ENCODE measurements around the gene SNX20. TPM values are rescaled to one million over a fixed set of nuclear protein-coding genes. Genes with fewer than 3 reads are reported as not detected.

The SNX20 gene
- total and polyA plus RNA-seq, 10 of the 15 experiments (the other 5 are each of a cell fraction or from before 2014, with no cell fraction given) = 4.6 to 30.8 (median 21.9) TPM

- 1% methylated on average over 14 of the region's 14 CpGs for WGBS (ENCODE audit: insufficient coverage, insufficient replicate concordance, low lambda C conversion rate, missing lambda C conversion rate)
- POLR2A ChIA-PET = interaction anchor here (1.0 to 8.0 kb wide), 5 partner anchors 13 to 61 kb away, joined by 3 to 116 read pairs (median 18); partner anchors contain the start of gene CYLD
- ATAC-seq (peak; percentile 71), FAIRE-seq (no peak), DNase-seq (ENCODE audit: low read depth, low spot score) (peak; percentile 87)
- intact Hi-C loops (cut with micrococcal nuclease; ENCODE audit: unreplicated experiment) = loop anchor here (1.0 to 5.0 kb wide), 3 partner anchors 12 to 412 kb away; no protein-coding TSS in a partner anchor
- Histone ChIP-seq H4K20me1 (ENCODE audit: control insufficient read depth, insufficient read depth) (no peaks in the 10 kb centered on the region), H3K9me3 (replicated peaks; ENCODE audit: control insufficient read depth, insufficient read depth, low read length) (no peaks in the 10 kb centered on the region), H3K27me3 (replicated peaks in 1 of 2; ENCODE audit: control insufficient read depth in 2 of 2, insufficient read depth in 2 of 2, low read length in 1 of 2) (no peaks in the 10 kb centered on the region), H3K9ac (ENCODE audit: control insufficient read depth, insufficient read depth, low read length) (peak overlapping the region; percentile 38), H3K27ac (ENCODE audit: control insufficient read depth, insufficient read depth) (peak overlapping the region; percentile 86), H3K36me3 (ENCODE audit: control insufficient read depth in 2 of 2, insufficient read depth in 2 of 2, low read length in 1 of 2) (no peaks in the 10 kb centered on the region), H3K4me3 (0 out of 2 replicates have a peak overlapping the region, but pooled peaks have one; percentile 6), H2AFZ (ENCODE audit: control insufficient read depth, low read depth, low read length) (peak overlapping the region; percentile 31), H3K4me2 (ENCODE audit: control insufficient read depth, insufficient read depth) (peak overlapping the region; percentile 69), H3K4me1 (ENCODE audit: control insufficient read depth, insufficient read depth, low read length) (peaks cover 46% of the 10 kb centered on the region), H3K79me2 (ENCODE audit: control insufficient read depth, insufficient read depth, low read length) (peaks cover 30% of the 10 kb centered on the region)
- BruUV-seq (replicated peaks) = no TSS peak
- RAD21 ChIA-PET (ENCODE audit: unreplicated experiment) = interaction anchor here (1.1 to 29.0 kb wide), 5 partner anchors 15 to 63 kb away, joined by 3 to 578 read pairs (median 16); partner anchors contain the start of gene CYLD
- SMC1A ChIA-PET (ENCODE audit: uncharacterized antibody, unreplicated experiment) = interaction anchor here (0.6 to 24.8 kb wide), 6 partner anchors 12 to 66 kb away, joined by 3 to 600 read pairs (median 59); partner anchors contain the start of genes CYLD and NOD2
- in situ Hi-C loops (cut with MboI) = no loop called here
- CTCF ChIA-PET = interaction anchor here (0.8 to 13.2 kb wide), 7 partner anchors 12 to 413 kb away, joined by 3 to 257 read pairs (median 9); partner anchors contain the start of gene CYLD
- TF ChIP-seq POLR2AphosphoS5 (IDR thresholded peaks at IDR 0.05; ENCODE audit: low read length) (no peak; the same call in none of the 2 replicates), PAX8 (IDR thresholded peaks at IDR 0.05) (no peak), BACH1 (IDR thresholded peaks at IDR 0.05; ENCODE audit: borderline replicate concordance) (peak; percentile 43; the same call in 1 of the 2 replicates), TCF12 (IDR thresholded peaks at IDR 0.05; ENCODE audit: low read depth, low read length) (peak; percentile 92), HDAC2 (IDR thresholded peaks at IDR 0.05) (no peak), SREBF1 (IDR thresholded peaks at IDR 0.05; ENCODE audit: low read length) (no peak), FOS (IDR thresholded peaks at IDR 0.05; ENCODE audit: borderline replicate concordance, extremely low read depth, insufficient read length) (no peak), BHLHE40 (IDR thresholded peaks at IDR 0.05; ENCODE audit: borderline replicate concordance in 1 of 2, low read depth in 2 of 2, low read length in 1 of 2) (peak; percentile 55 to 71), PBX3 (IDR thresholded peaks at IDR 0.05; ENCODE audit: insufficient replicate concordance, low read depth, low read length) (no peak), ATF3 (IDR thresholded peaks at IDR 0.05; ENCODE audit: borderline replicate concordance, extremely low read depth, low read depth, low read length) (no peak), PRDM15 (CRISPR knock-in tag; IDR thresholded peaks at IDR 0.05) (no peak), GATAD2B (conservative IDR thresholded peaks at IDR 0.05; ENCODE audit: low read depth) (peak; percentile 98), CHD2 (IDR thresholded peaks at IDR 0.05; ENCODE audit: borderline replicate concordance, low read depth, low read length) (peak; percentile 69; the same call in 1 of the 2 replicates), SPI1 (IDR thresholded peaks at IDR 0.05; ENCODE audit: borderline replicate concordance, insufficient read depth, low read depth, low read length) (peak; percentile 99), ZNF24 (IDR thresholded peaks at IDR 0.05) (0 out of 2 replicates have a peak, but pooled peaks have one; percentile 8), CBX5 (IDR thresholded peaks at IDR 0.05; ENCODE audit: low read depth) (no peak), BMI1 (IDR thresholded peaks at IDR 0.05; ENCODE audit: borderline replicate concordance) (no peak; the same call in 1 of the 2 replicates), RFX5 (IDR thresholded peaks at IDR 0.05; ENCODE audit: low read depth, low read length) (no peak)
These were observed 2.7 kb upstream of the SNX20 start for GRCh38 chr16:50683689-50684374.

All from GM12878 (cell line).